ENCODE measurements around the gene ZNF783. TPM values are rescaled to one million over a fixed set of nuclear protein-coding genes. Genes with fewer than 3 reads are reported as not detected.

ZNF783 gene
- total RNA-seq, 1 experiment from 2014 or later = 3.9 TPM

DNA sequence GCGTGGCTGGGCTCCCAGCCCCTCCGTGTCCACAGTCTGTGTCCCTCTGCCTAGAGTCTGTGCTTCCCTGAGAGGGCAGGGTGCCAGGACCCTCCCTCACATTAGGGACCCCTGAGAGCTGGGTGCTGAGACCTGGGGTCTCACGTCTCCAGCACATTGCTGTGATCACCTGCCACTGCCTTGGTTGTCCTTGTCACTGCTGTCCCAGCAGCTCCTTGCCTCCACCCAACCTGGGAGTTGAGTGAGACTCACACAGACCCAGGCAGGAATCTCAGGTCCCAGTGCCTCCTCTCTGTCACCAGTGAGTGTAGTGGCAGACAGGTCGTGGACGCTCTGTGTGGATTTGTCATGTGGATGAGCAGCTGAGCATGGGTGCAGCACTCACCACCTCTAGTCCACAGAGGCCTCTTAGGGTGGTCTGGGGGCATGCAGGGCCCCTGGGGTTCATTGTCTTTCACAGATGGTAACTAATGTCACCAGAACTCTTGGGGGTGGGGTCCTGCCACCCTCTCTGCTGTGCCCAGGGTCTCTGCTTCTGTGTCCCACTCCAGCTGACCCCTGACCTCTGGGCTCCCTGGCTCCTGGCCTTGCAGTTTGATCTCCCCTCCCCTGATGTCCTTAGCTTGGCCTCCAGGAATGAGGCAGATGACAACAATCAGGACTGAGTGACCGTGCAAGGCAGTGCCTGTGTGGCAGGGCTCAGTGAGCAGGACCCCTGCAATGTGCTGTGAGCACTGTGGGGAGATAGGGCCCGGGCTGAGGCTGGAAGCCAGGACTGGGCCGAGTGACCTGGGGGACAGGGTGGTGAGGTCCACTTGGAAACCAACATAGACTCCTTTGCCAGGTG, 18.9 kb downstream of the ZNF783 start:
- Histone ChIP-seq H3K4me1 (replicated peaks) (peaks cover 10% of the 10 kb centered on the region), H3K27me3 (replicated peaks) (no peaks in the 10 kb centered on the region), H3K36me3 (peaks cover 10% of the 10 kb centered on the region; the same call in 1 of the 2 replicates), H3K9me3 (replicated peaks) (0 out of 2 replicates have a peak, but pooled peaks cover 4% of the 10 kb centered on the region), H3K4me3 (no peak overlapping the region), H3K27ac (no peak overlapping the region)
- DNase-seq (ENCODE audit: low read depth in 1 of 2, low spot score in 2 of 2) = no peak

DNA sequence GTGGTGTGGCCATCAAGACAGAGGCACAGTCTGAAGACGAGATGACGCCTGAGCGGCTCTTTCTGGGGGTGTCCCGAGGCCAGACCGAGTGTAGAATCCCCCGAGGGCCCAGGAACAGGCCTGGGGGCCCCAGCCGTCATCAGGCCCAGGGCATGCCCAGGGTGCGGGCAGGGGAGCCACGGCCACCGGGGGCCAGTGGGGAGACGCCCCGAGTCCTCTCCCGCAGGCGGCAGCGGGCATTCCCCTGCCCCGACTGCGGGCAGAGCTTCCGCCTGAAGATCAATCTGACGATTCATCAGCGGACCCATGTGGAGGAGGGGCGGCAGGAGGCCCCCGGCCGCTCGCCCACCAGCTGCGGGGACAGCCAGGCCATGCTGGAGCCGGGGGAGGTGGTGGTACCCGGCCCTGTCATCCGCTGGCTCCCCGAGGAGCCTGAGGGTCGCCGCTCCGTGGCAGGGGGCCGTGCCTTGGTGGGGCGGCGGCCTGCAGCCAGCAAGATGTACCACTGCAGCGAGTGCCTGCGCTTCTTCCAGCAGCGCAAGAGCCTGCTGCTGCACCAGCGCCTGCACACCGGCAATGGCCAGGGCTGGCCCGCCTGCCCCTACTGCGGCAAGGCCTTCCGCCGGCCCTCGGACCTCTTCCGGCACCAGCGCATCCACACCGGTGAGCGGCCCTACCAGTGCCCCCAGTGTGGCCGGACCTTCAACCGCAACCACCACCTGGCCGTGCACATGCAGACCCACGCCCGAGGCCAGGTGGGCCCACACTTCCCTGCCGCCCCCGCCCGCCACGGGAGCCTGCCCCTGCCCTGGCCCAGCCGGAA, 19.7 kb downstream of the ZNF783 start:
- peaks cover 10% of the 10 kb centered on the region; the same call in 1 of the 2 replicates for H3K36me3 ChIP-seq
- peaks cover 10% of the 10 kb centered on the region for H3K4me1 ChIP-seq (replicated peaks)
- no peak overlapping the region for H3K27ac ChIP-seq
- H3K9me3 ChIP-seq (replicated peaks) = 0 out of 2 replicates have a peak, but pooled peaks cover 4% of the 10 kb centered on the region
- no peak for DNase-seq (ENCODE audit: low read depth in 1 of 2, low spot score in 2 of 2)
- no peaks in the 10 kb centered on the region for H3K27me3 ChIP-seq (replicated peaks)
- no peak overlapping the region for H3K4me3 ChIP-seq

DNA sequence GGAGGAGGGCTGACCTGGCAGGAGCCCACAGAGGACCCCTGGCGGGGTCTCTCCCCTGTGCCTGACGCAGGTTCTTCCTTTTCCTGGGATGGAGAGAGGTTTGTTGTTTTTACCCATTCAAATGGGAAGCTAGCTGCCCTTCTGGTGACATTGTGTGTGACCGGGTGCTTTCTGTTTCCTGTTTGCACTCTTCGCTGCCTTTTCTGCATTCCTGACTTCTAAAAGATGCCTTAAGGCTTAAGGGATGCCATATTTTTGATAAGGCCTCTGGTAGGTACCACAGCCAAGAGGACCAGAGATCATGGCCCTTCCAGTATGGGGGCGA, 20.3 kb downstream of the ZNF783 start:
- Histone ChIP-seq H3K36me3 (peaks cover 7% of the 10 kb centered on the region; the same call in 1 of the 2 replicates), H3K9me3 (replicated peaks) (0 out of 2 replicates have a peak, but pooled peaks cover 4% of the 10 kb centered on the region), H3K4me1 (replicated peaks) (peaks cover 10% of the 10 kb centered on the region), H3K27ac (no peak overlapping the region), H3K4me3 (no peak overlapping the region), H3K27me3 (replicated peaks) (no peaks in the 10 kb centered on the region)
- DNase-seq (ENCODE audit: low read depth in 1 of 2, low spot score in 2 of 2) = no peak

DNA sequence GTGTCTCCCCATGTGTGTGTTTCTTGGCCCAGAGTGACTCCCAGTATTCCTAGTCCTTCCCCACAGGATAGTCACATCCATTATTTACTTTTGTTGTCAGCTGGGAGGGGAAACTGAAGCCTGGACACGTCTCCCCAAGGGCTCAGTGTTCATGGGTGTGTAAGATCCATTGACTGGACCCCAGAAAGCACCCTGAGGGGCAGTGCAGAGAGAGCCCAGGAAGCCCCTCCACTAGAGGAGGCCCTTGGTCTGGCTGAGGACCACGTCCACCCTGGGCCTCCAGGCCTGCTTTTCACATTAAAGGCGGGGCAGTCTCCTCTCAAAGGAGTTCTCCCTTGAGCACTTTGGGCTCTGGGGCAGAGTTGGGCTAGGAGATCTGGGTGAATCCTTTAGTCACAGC, 21.3 kb downstream of the ZNF783 start:
- 0 out of 2 replicates have a peak, but pooled peaks cover 4% of the 10 kb centered on the region for H3K9me3 ChIP-seq (replicated peaks)
- no peak overlapping the region for H3K4me3 ChIP-seq
- H3K36me3 ChIP-seq = 0 out of 2 replicates have a peak, but pooled peaks cover under 1% of the 10 kb centered on the region
- DNase-seq (ENCODE audit: low read depth in 1 of 2, low spot score in 2 of 2) = no peak
- peaks cover 10% of the 10 kb centered on the region for H3K4me1 ChIP-seq (replicated peaks)
- no peaks in the 10 kb centered on the region for H3K27me3 ChIP-seq (replicated peaks)
- H3K27ac ChIP-seq = no peak overlapping the region

DNA sequence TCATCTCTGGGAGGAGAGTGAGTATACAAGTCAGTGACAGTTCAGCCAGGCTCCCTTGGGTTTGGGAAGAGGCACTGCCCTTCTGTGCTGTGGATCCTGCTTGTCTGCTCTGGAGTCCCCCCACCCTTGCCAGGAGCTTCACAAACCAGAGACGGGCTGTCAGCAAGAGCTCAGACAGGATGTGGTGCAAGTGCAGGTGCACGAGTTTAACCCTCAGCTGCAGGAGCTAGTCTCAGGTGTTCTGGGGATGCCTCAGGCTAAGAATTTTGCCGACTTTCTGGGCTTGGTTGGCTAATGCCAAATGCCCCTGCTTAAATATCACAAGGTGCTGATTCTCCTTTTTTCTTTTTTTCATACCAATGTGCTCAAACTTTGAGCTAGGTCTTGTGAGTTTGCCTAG, 22.3 kb downstream of the ZNF783 start:
- no peaks in the 10 kb centered on the region for H3K36me3 ChIP-seq
- H3K27ac ChIP-seq = no peak overlapping the region
- 0 out of 2 replicates have a peak, but pooled peaks cover 4% of the 10 kb centered on the region for H3K9me3 ChIP-seq (replicated peaks)

DNA sequence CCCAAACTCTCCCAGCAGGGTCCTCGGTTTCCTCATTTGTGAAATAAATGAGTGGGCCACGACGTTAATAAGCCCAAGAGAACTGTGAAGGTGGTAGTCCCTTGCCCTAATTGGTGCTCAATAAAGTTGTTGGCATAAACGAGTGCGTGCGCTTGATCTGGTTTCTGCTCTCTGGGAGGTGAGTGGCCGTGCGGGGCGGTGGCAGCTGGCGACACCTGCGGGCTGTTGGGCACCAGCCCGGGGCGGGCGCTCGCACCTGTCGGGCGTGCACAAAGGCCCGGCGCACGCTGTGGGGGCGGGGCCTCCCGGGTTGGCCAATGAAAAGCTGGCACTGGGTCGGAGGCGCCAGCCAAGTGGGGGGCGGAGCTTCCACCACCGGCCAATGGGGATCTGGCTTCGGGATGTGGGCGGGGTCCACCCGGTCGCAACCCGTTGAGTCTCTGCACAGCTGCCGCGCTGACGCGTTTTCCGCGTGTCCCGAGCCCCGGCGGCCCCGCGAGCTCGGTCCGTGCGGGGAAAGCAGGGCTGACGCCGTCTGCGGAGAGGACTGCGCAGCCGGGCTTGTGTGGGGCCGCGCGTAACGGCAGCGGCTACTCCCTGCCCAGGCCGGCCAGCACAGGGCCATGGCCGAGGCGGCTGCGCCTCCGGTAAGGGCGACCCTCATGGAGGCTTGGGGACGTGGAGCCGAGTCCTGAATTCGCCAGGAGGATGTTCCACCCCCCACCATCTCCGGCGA, 23.0 kb downstream of the ZNF783 start:
- Histone ChIP-seq H3K9me3 (replicated peaks) (0 out of 2 replicates have a peak, but pooled peaks cover 4% of the 10 kb centered on the region), H3K27me3 (replicated peaks) (no peaks in the 10 kb centered on the region), H3K27ac (no peak overlapping the region), H3K4me1 (replicated peaks) (peaks cover 10% of the 10 kb centered on the region), H3K36me3 (no peaks in the 10 kb centered on the region), H3K4me3 (peak overlapping the region; percentile 47)
- DNase-seq (ENCODE audit: low read depth in 1 of 2, low spot score in 2 of 2) = peak; percentile 71 to 87

More for the DNA sequence above, 22.3 kb downstream of the ZNF783 start:
- no peaks in the 10 kb centered on the region for H3K27me3 ChIP-seq (replicated peaks)
- no peak for DNase-seq (ENCODE audit: low read depth in 1 of 2, low spot score in 2 of 2)
- no peak overlapping the region for H3K4me3 ChIP-seq
- H3K4me1 ChIP-seq (replicated peaks) = peaks cover 10% of the 10 kb centered on the region

DNA sequence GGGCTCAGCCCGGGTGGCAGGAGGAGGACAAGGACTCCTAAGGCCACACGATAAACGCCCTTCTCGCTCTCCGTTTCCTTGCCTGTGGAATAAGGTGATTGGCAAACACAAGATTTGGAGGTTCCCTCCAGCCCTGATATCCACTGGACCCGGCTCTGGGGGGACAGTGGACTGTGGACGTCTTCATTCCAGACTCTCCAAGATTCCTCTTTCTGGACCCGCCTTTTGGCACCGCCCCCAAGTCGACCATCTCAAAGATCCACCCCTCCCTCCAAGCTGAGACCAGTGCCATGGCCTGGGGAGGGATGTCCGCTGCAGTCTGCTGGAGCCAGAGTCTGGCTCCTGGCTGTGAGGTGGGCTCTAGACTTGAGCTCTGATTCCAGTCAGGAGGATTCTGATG, 23.6 kb downstream of the ZNF783 start:
- H3K27ac ChIP-seq = no peak overlapping the region
- H3K36me3 ChIP-seq = no peaks in the 10 kb centered on the region
- peak in 1 of 2 experiments; percentile 14 for DNase-seq (ENCODE audit: low read depth in 1 of 2, low spot score in 2 of 2)
- H3K4me1 ChIP-seq (replicated peaks) = peaks cover 10% of the 10 kb centered on the region
- no peaks in the 10 kb centered on the region for H3K27me3 ChIP-seq (replicated peaks)
- H3K9me3 ChIP-seq (replicated peaks) = 0 out of 2 replicates have a peak, but pooled peaks cover 4% of the 10 kb centered on the region
- peak overlapping the region; percentile 47 for H3K4me3 ChIP-seq

DNA sequence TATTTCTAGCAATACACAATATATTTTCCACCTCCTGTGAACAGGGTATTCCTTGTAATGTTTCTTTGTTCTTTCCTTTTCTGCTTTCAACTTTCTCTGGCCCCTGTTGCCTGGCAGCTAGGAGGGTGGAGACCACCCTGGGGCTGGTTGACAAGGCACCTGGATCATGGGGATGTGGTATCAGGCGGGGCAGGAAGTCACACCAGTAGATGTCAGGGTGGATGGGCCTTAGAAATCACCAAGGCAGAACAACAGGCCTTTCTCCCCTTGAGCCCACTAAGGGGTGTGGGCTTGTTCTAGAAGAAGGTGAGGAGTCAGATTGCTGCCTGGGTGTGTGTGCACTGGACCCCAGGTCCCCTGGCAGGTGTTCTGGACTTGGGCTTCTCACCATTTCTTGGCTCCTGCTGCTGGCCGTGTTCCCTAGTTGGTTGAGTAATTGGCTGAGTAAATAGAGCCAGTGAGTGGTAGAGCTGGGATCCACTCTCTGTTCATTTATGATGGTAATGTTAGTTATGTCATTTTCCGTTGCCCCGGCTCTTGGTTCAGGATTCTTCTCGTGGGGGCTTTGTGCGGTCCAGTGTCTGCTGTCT, 24.9 kb downstream of the ZNF783 start:
- no peak for DNase-seq (ENCODE audit: low read depth in 1 of 2, low spot score in 2 of 2)
- H3K36me3 ChIP-seq = no peaks in the 10 kb centered on the region

DNA sequence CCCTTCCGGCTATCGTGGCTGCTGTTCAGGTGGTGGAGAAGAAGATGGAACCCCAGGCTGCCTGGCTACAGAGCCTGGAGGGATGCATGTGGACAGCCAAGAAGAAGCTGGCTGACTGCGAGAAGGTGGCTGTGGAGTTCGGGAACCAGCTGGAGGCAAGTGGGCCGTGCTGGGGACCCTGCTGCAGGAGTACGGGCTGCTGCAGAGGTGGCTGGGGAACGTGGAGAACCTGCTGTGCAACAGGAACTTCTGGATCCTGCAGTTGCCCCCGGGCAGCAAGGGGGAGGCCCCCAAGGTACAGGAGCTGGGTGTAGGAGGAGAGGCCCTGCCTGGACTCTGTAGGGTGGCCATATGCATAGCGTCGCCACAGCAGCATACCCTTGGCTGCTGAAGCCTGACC, 25.6 kb downstream of the ZNF783 start:
- Histone ChIP-seq H3K9me3 (replicated peaks) (0 out of 2 replicates have a peak, but pooled peaks cover 4% of the 10 kb centered on the region), H3K4me3 (no peak overlapping the region), H3K27ac (no peak overlapping the region), H3K27me3 (replicated peaks) (no peaks in the 10 kb centered on the region), H3K36me3 (no peaks in the 10 kb centered on the region), H3K4me1 (replicated peaks) (peaks cover 10% of the 10 kb centered on the region)
- no peak for DNase-seq (ENCODE audit: low read depth in 1 of 2, low spot score in 2 of 2)

More for the DNA sequence above, 24.9 kb downstream of the ZNF783 start:
- no peak overlapping the region for H3K27ac ChIP-seq
- 0 out of 2 replicates have a peak, but pooled peaks cover 4% of the 10 kb centered on the region for H3K9me3 ChIP-seq (replicated peaks)
- peaks cover 10% of the 10 kb centered on the region for H3K4me1 ChIP-seq (replicated peaks)
- no peak overlapping the region for H3K4me3 ChIP-seq
- H3K27me3 ChIP-seq (replicated peaks) = no peaks in the 10 kb centered on the region

DNA sequence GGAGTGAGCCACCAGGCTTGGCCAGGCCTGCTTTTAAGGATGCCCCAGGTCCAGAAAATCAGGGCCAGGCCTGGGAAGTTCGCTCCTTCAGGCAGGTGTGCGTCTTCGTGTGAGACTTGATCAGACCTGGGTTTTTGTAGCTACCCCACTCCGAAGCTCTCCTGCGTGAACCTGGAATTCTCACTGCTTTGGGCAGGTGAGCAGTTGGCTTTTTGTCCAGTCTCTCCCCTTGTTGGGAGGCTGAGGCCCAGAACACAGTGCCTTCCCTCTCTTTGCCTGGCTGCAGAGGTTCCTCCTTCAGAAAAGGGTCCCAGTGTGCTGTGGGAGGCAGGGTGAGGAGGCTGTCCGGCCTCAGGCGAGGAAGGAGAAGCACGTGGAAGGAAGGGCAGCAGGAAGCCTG, 27.3 kb downstream of the ZNF783 start:
- H3K27me3 ChIP-seq (replicated peaks) = no peaks in the 10 kb centered on the region
- no peak overlapping the region for H3K27ac ChIP-seq
- H3K9me3 ChIP-seq (replicated peaks) = 0 out of 2 replicates have a peak, but pooled peaks cover 4% of the 10 kb centered on the region
- H3K36me3 ChIP-seq = no peaks in the 10 kb centered on the region
- H3K4me1 ChIP-seq (replicated peaks) = peaks cover 10% of the 10 kb centered on the region
- H3K4me3 ChIP-seq = no peak overlapping the region
- DNase-seq (ENCODE audit: low read depth in 1 of 2, low spot score in 2 of 2) = no peak

DNA sequence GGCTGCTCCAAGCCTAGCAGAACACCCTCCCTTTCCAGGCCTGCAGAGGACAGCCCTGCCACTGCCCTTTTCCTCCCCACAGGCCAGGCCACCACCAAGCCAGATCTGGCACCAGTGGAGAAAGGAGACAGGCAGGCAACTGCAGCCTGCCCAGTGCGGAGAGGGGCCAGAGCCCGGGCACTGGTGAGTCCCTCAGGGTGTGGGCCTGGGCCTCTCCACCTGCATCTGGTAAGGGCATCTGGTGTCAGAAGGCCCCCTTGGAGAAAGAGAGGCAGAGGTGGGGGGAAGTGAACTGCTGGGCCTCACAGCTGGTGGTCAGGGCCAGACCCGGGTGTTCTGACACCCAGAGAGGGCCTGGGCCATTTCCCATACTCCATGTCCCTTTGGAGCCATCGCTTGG, 27.9 kb downstream of the ZNF783 start:
- Histone ChIP-seq H3K27ac (no peak overlapping the region), H3K4me3 (no peak overlapping the region), H3K9me3 (replicated peaks) (0 out of 2 replicates have a peak, but pooled peaks cover 4% of the 10 kb centered on the region), H3K4me1 (replicated peaks) (peaks cover 9% of the 10 kb centered on the region), H3K36me3 (no peaks in the 10 kb centered on the region), H3K27me3 (replicated peaks) (no peaks in the 10 kb centered on the region)
- no peak for DNase-seq (ENCODE audit: low read depth in 1 of 2, low spot score in 2 of 2)

DNA sequence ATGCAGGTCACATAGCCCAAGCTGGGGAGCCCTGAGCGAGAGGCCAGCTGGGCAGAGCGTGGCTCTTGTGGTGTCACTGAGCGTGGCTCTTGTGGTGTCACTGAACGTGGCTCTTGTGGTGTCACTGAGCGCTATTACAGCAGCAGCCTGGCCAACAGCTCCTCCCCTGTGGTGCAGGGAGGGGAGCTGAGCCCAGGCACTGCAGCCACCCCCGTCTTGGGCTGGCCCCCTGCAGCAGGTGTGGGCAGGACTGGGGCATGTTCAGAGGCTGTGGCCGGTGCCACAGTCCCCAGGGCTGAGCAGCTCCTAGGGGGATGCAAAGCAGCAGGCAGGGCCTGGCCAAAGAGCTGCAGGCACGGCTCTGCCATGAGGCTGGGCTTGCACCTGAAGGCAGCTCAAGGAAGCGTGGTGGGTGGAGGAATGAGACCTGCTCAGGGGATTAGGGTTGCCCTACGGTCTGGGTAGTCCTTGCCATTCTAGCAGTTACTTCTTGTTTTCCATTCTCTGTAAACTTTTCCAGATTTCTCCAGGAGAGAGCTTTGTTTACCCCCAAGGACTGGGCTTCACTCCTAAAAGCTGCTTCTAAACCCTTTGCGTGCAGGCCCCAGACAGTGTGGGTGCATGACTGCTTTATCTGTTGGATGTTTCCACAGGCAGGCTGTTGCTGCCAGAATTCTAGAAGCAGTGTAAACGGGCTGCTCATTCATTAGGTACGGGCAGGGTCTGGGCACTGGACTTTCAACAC, 29.2 kb downstream of the ZNF783 start:
- Histone ChIP-seq H3K9me3 (replicated peaks) (no peaks in the 10 kb centered on the region), H3K4me3 (no peak overlapping the region), H3K27me3 (replicated peaks) (no peaks in the 10 kb centered on the region), H3K36me3 (no peaks in the 10 kb centered on the region), H3K27ac (no peak overlapping the region), H3K4me1 (replicated peaks) (no peaks in the 10 kb centered on the region)
- DNase-seq (ENCODE audit: low read depth in 1 of 2, low spot score in 2 of 2) = no peak
